GM06990 (cell line): ENCODE data around the gene CARMIL1.

Source experiments
- DNase-seq: peaks from one replicate; pipeline ENCODE4 v3.0.0-alpha.2; 2011; ENCODE audit not compliant: insufficient read length; ENCODE audit errors: extremely low read depth
- H3K27me3 ChIP-seq: replicated peaks from 2 replicates; pipeline ENCODE4 v1.6.0; 2011; ENCODE audit warnings: low read length; ENCODE audit not compliant: control insufficient read depth, insufficient read depth
- H3K36me3 ChIP-seq: 2 replicates; pipeline ENCODE4 v1.5.1; 2011; ENCODE audit warnings: low read length; ENCODE audit not compliant: control insufficient read depth, insufficient read depth
- H3K4me3 ChIP-seq: replicated peaks from 2 replicates; pipeline ENCODE4 v1.5.1; 2011; ENCODE audit warnings: low read depth, mild to moderate bottlenecking, control low read depth, low read length
- CTCF ChIP-seq: IDR thresholded peaks from 2 replicates; pipeline ENCODE4 v1.5.1; 2011; ENCODE audit warnings: low read length, control low read depth, mild to moderate bottlenecking, inconsistent platforms; ENCODE audit not compliant: insufficient read depth, poor library complexity, severe bottlenecking

Gene CARMIL1

GRCh38 chr6:25397406-25397805 lies 118.2 kb downstream of the CARMIL1 start:
- no peaks in the 10 kb centered on the region for H3K36me3 ChIP-seq
- TF ChIP-seq CTCF: no peak
- no peak overlapping the region for H3K4me3 ChIP-seq
- no peak for DNase-seq
- H3K27me3 ChIP-seq: no peaks in the 10 kb centered on the region

GRCh38 chr6:25399885-25400284 lies 120.7 kb downstream of the CARMIL1 start:
- Histone ChIP-seq H3K36me3 (no peaks in the 10 kb centered on the region), H3K27me3 (no peaks in the 10 kb centered on the region), H3K4me3 (no peak overlapping the region)
- TF ChIP-seq CTCF: no peak
- no peak for DNase-seq

- H3K4me3 ChIP-seq: no peak overlapping the region
- H3K36me3 ChIP-seq: no peaks in the 10 kb centered on the region
- TF ChIP-seq CTCF: no peak
Observed at GRCh38 chr6:25401711-25402110, 122.5 kb downstream of the CARMIL1 start.

GRCh38 chr6:25402125-25402524 lies 123.0 kb downstream of the CARMIL1 start:
- no peaks in the 10 kb centered on the region for H3K36me3 ChIP-seq
- no peak for DNase-seq
- TF ChIP-seq CTCF: no peak
- H3K27me3 ChIP-seq: no peaks in the 10 kb centered on the region
- no peak overlapping the region for H3K4me3 ChIP-seq

More at GRCh38 chr6:25401711-25402110, 122.5 kb downstream of the CARMIL1 start:
- no peak for DNase-seq
- no peaks in the 10 kb centered on the region for H3K27me3 ChIP-seq

GRCh38 chr6:25403150-25403549 lies 124.0 kb downstream of the CARMIL1 start:
- Histone ChIP-seq H3K27me3 (no peaks in the 10 kb centered on the region), H3K36me3 (no peaks in the 10 kb centered on the region), H3K4me3 (no peak overlapping the region)
- DNase-seq: no peak
- TF ChIP-seq CTCF: no peak

GRCh38 chr6:25404091-25404490 lies 124.9 kb downstream of the CARMIL1 start:
- Histone ChIP-seq H3K36me3 (no peaks in the 10 kb centered on the region), H3K27me3 (no peaks in the 10 kb centered on the region), H3K4me3 (no peak overlapping the region)
- DNase-seq: peak; percentile 10
- TF ChIP-seq CTCF: no peak
